ENCODE results near the gene ZFHX3. TPM values are rescaled to one million over a fixed set of nuclear protein-coding genes. Genes with fewer than 3 reads are reported as not detected.

ZFHX3 gene
- total RNA-seq, 2 donors from 2014 or later: 11.9 to 12.6 TPM

GRCh38 chr16:72744076-72744793 is 303.7 kb downstream of the ZFHX3 start:
- intact Hi-C loops (cut with DNase I): no loop called here
- ATAC-seq (no peak), DNase-seq (no peak)

GRCh38 chr16:72743011-72743761 is 304.7 kb downstream of the ZFHX3 start:
- intact Hi-C loops (cut with DNase I): no loop called here
- DNase-seq (no peak), ATAC-seq (no peak)

GRCh38 chr16:72740347-72740746 is 307.6 kb downstream of the ZFHX3 start:
- DNase-seq: no peak
- ATAC-seq: no peak
- intact Hi-C loops (cut with DNase I): no loop called here

- ATAC-seq: no peak
- intact Hi-C loops (cut with DNase I): no loop called here
- no peak for DNase-seq
These were observed 308.4 kb downstream of the ZFHX3 start for GRCh38 chr16:72739577-72739976.

GRCh38 chr16:72736074-72736473 is 311.9 kb downstream of the ZFHX3 start:
- intact Hi-C loops (cut with DNase I): no loop called here
- DNase-seq: no peak
- no peak for ATAC-seq
